ENCODE data around the gene TBCC.

The TBCC gene, protein sequence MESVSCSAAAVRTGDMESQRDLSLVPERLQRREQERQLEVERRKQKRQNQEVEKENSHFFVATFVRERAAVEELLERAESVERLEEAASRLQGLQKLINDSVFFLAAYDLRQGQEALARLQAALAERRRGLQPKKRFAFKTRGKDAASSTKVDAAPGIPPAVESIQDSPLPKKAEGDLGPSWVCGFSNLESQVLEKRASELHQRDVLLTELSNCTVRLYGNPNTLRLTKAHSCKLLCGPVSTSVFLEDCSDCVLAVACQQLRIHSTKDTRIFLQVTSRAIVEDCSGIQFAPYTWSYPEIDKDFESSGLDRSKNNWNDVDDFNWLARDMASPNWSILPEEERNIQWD

DNA sequence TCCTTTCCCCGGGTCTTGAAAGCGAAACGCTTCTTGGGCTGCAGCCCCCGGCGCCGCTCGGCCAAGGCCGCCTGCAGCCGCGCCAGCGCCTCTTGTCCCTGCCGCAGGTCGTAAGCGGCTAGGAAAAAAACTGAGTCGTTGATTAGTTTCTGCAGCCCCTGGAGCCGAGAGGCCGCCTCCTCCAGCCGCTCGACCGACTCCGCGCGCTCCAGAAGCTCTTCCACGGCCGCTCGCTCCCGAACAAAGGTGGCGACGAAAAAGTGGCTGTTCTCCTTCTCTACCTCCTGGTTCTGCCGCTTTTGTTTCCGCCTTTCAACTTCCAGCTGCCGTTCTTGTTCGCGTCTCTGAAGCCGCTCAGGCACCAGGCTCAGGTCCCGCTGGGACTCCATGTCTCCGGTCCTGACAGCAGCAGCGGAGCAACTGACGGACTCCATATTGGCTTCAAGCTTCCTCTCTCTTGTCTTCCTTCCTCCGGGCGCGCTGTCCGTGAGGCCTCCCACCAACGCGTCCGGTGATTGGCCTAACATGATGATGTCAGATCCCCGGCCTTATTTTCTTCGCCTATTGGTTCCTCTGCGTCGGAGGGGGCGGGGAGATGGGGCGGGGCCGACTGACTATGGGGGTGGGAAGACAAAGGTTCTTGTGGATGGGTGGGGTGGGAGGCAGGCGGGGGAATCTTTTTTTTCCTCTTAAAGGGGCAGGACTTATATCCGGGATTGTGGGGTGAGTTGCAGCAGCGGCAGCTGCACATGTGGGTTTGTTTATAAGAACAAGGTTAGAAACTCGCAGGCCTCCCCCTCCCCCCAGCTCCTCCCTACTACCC, at the start of gene TBCC:
TBCC (minus strand) TSS at position 464 of the 823 bp plus-strand sequence; CDS start at position 434, 30 bp downstream.
- no peaks in the 10 kb centered on the region for H3K9me3 ChIP-seq (ENCODE audit: control insufficient read depth, insufficient read depth, low read length)
- H3K4me3 ChIP-seq (ENCODE audit: low read depth, low read length), result peak within 1 kb of the TSS; percentile 99
- H3K27me3 ChIP-seq (ENCODE audit: control insufficient read depth, insufficient read depth, low read length), result no peaks in the 10 kb centered on the region
- no peaks in the 10 kb centered on the region for H3K4me1 ChIP-seq (ENCODE audit: control insufficient read depth, insufficient read depth, low read length)
- H3K36me3 ChIP-seq (ENCODE audit: control insufficient read depth, insufficient read depth, low read length), result no peaks in the 10 kb centered on the region
- H3K9ac ChIP-seq (ENCODE audit: low read depth, low read length), result peak within 1 kb of the TSS; percentile 92

DNA sequence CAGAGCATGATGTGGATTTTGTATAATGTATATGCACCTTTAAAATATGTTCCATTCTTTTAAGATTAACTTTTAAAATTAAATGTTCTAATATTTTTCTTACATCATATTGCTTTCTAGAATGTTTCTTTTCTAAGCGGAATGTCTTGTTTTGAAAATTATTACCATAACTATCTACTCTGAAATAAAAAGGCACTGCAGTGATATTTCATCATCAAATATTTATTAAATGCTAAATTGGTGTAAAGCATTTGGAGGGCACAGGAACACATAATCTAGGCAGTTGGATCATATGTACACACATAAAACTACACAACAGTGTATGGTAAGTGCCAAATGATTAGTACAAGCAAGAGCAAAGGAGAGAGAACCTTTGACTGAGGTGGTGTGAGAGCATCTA, 49.7 kb upstream of the TBCC start:
- Histone ChIP-seq H3K4me3 (ENCODE audit: low read depth, low read length) (no peak overlapping the region), H3K9ac (ENCODE audit: low read depth, low read length) (no peak overlapping the region), H3K9me3 (ENCODE audit: control insufficient read depth, insufficient read depth, low read length) (no peaks in the 10 kb centered on the region), H3K27me3 (ENCODE audit: control insufficient read depth, insufficient read depth, low read length) (no peaks in the 10 kb centered on the region), H3K4me1 (ENCODE audit: control insufficient read depth, insufficient read depth, low read length) (peaks cover 2% of the 10 kb centered on the region), H3K36me3 (ENCODE audit: control insufficient read depth, insufficient read depth, low read length) (no peaks in the 10 kb centered on the region)

DNA sequence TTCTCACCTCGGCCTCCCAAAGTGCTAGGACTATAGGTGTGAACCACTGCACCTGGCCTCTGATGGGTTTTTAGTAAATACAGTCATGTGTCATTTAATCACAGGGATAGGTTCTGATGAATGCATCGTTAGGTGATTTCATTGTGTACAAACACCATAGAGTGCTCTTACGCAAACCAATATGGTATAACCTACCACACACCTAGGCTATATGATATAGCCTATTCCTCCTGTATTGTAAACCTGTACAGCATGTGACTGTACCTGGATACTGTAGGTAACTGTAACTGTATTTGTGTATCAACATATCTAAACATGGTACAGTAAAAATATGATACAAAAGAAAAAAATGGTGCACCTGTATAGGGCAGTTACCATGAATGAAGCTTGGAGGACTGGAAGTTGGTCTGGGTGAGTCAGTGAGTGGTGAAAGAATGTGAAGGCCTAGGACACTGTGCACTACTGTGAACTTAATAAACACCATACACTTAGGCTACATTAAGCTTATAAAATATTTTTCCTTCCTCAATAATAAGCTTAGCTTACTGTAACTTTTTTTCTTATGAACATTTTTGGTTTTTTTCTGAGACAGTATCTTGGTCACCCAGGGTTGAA, 45.9 kb upstream of the TBCC start:
- H3K36me3 ChIP-seq (ENCODE audit: control insufficient read depth, insufficient read depth, low read length), result no peaks in the 10 kb centered on the region
- H3K9ac ChIP-seq (ENCODE audit: low read depth, low read length), result no peak overlapping the region
- H3K9me3 ChIP-seq (ENCODE audit: control insufficient read depth, insufficient read depth, low read length), result no peaks in the 10 kb centered on the region
- H3K4me1 ChIP-seq (ENCODE audit: control insufficient read depth, insufficient read depth, low read length), result peaks cover 18% of the 10 kb centered on the region
- no peaks in the 10 kb centered on the region for H3K27me3 ChIP-seq (ENCODE audit: control insufficient read depth, insufficient read depth, low read length)
- no peak overlapping the region for H3K4me3 ChIP-seq (ENCODE audit: low read depth, low read length)

DNA sequence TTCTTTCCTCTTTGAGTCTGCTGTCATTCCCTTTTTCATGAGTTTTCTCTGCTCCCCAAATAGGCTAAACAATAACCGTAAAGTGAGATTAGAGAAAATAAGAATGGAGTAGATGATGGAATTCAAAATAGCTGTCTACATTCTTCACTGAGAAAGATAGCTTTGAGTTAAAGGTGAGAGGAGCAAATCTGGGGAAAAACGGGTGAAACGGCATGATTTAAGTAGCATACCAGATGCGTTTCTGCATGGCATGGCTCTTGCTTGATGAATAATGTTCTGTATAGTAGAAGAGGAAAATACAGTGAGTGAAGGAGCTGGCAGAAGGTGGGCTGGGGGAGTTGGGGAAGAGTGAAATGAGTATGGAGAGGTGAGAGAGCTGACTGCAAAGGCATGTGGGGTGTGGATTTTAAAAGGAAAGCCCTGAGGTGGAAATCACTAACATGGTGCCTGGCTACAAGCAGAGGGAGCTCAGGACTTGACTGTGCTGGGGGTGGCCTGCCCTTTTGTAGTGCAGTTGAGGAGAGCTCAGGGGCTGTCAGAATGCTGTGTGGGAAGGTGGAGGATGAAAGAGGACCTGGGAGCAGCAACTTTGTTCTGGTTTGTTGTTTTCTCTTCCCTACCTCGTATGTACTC, 44.8 kb upstream of the TBCC start:
- Histone ChIP-seq H3K9me3 (ENCODE audit: control insufficient read depth, insufficient read depth, low read length) (no peaks in the 10 kb centered on the region), H3K4me3 (ENCODE audit: low read depth, low read length) (no peak overlapping the region), H3K4me1 (ENCODE audit: control insufficient read depth, insufficient read depth, low read length) (peaks cover 23% of the 10 kb centered on the region), H3K27me3 (ENCODE audit: control insufficient read depth, insufficient read depth, low read length) (no peaks in the 10 kb centered on the region), H3K36me3 (ENCODE audit: control insufficient read depth, insufficient read depth, low read length) (no peaks in the 10 kb centered on the region), H3K9ac (ENCODE audit: low read depth, low read length) (no peak overlapping the region)

DNA sequence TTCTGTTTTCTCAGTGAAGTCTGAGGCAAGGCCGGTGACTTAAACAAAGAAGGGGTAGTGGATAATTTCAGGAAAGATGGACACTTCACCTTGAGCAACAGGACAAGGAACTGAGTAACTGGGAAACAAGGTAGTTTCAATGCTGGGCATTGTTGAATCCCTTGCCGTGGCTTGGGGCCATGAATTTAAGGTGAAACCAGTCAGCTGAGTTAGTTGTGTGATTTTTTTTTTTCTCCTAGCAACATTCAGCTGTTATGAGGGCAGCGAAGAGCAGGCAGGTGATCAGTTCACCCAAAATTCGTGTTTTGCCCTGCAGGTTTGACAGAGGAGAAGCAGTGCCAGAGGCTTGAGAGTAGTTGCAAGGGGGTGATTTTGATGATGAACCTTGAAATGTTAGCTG, 42.8 kb upstream of the TBCC start:
- H3K36me3 ChIP-seq (ENCODE audit: control insufficient read depth, insufficient read depth, low read length), result no peaks in the 10 kb centered on the region
- H3K9me3 ChIP-seq (ENCODE audit: control insufficient read depth, insufficient read depth, low read length), result no peaks in the 10 kb centered on the region
- H3K9ac ChIP-seq (ENCODE audit: low read depth, low read length), result no peak overlapping the region
- H3K4me3 ChIP-seq (ENCODE audit: low read depth, low read length), result no peak overlapping the region
- H3K27me3 ChIP-seq (ENCODE audit: control insufficient read depth, insufficient read depth, low read length), result no peaks in the 10 kb centered on the region
- peaks cover 30% of the 10 kb centered on the region for H3K4me1 ChIP-seq (ENCODE audit: control insufficient read depth, insufficient read depth, low read length)

DNA sequence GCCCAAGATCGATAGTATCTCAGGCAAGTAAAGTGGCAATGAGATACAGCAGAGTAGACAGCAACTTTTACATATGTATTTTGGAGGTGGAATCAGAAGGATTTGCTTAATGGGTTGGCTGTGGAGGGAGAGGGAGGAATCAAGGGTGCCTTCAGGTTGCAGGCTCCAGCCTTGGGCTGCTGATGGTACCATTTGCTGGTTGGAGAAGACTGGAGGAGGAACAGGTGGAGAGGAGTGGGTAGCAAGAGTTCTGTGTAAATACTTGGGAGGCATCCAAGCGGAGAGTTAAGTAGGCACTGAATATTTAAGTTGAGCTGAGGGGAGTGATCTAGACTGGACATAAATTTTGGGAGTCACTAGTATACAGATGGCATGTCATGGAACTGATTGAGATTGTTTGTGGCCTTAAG, 41.2 kb upstream of the TBCC start:
- peaks cover 30% of the 10 kb centered on the region for H3K4me1 ChIP-seq (ENCODE audit: control insufficient read depth, insufficient read depth, low read length)
- no peak overlapping the region for H3K4me3 ChIP-seq (ENCODE audit: low read depth, low read length)
- H3K36me3 ChIP-seq (ENCODE audit: control insufficient read depth, insufficient read depth, low read length), result no peaks in the 10 kb centered on the region
- no peak overlapping the region for H3K9ac ChIP-seq (ENCODE audit: low read depth, low read length)
- H3K27me3 ChIP-seq (ENCODE audit: control insufficient read depth, insufficient read depth, low read length), result no peaks in the 10 kb centered on the region
- H3K9me3 ChIP-seq (ENCODE audit: control insufficient read depth, insufficient read depth, low read length), result no peaks in the 10 kb centered on the region

DNA sequence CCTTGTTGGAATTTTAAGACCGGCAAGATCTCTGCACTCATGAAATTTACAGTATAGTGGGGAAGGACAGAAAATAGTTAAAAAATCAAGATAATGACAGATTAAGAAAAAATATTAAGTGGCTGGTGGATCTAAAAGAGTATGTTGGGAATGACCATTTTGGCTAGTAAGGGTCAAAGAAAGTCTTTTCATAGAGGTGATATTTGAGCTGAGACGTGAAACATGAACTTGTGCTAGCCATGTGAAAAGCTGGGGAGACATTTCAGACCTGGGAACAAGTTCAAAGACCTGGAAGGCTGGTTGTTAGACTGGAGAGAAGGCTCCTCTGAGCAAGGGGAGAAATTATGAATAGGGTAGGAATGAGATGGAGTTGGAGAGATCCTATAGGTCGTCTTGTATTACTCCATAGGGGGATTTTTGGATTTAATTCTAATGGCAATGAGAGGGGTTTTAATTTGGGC, 40.7 kb upstream of the TBCC start:
- H3K4me1 ChIP-seq (ENCODE audit: control insufficient read depth, insufficient read depth, low read length), result peaks cover 30% of the 10 kb centered on the region
- no peak overlapping the region for H3K4me3 ChIP-seq (ENCODE audit: low read depth, low read length)
- H3K36me3 ChIP-seq (ENCODE audit: control insufficient read depth, insufficient read depth, low read length), result no peaks in the 10 kb centered on the region
- H3K9ac ChIP-seq (ENCODE audit: low read depth, low read length), result no peak overlapping the region
- no peaks in the 10 kb centered on the region for H3K27me3 ChIP-seq (ENCODE audit: control insufficient read depth, insufficient read depth, low read length)
- no peaks in the 10 kb centered on the region for H3K9me3 ChIP-seq (ENCODE audit: control insufficient read depth, insufficient read depth, low read length)

DNA sequence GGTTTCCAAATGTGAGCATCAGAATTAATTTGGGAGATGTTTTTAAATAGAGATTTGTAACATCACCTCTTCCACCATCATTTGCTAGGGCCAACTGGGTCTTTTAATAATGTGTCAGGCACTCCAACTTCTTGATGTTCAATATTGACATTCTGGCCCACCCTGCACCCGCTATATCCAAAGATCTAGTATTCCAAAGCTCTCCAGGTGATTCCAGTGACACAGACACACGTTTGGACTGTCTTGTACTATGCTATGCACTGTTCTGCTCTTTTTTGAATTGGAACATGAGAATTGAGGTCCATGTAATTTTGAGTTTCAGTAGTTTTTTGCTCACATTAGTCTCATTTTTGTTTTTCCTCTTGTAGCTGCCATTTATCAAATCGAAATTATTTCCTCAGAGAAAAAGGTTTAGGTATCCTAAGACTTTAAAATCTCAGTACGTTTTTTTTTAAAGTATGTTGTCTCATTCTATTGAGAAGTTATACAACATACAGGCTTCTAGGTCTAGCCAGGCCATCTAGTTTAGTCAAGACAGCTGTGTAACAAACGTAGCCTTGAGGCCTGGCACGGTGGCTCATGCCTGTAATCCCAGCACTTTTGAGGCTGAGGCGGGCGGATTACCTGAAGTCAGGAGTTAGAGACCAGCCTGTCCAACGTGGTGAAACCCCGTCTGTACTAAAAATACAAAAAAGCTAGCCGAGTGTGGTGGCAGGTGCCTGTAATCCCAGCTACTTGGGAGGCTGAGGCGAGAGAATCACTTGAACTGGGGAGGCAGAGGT, 39.0 kb upstream of the TBCC start:
- Histone ChIP-seq H3K4me1 (ENCODE audit: control insufficient read depth, insufficient read depth, low read length) (peaks cover 26% of the 10 kb centered on the region), H3K4me3 (ENCODE audit: low read depth, low read length) (peak overlapping the region; percentile 75), H3K36me3 (ENCODE audit: control insufficient read depth, insufficient read depth, low read length) (no peaks in the 10 kb centered on the region), H3K27me3 (ENCODE audit: control insufficient read depth, insufficient read depth, low read length) (no peaks in the 10 kb centered on the region), H3K9ac (ENCODE audit: low read depth, low read length) (no peak overlapping the region), H3K9me3 (ENCODE audit: control insufficient read depth, insufficient read depth, low read length) (no peaks in the 10 kb centered on the region)

DNA sequence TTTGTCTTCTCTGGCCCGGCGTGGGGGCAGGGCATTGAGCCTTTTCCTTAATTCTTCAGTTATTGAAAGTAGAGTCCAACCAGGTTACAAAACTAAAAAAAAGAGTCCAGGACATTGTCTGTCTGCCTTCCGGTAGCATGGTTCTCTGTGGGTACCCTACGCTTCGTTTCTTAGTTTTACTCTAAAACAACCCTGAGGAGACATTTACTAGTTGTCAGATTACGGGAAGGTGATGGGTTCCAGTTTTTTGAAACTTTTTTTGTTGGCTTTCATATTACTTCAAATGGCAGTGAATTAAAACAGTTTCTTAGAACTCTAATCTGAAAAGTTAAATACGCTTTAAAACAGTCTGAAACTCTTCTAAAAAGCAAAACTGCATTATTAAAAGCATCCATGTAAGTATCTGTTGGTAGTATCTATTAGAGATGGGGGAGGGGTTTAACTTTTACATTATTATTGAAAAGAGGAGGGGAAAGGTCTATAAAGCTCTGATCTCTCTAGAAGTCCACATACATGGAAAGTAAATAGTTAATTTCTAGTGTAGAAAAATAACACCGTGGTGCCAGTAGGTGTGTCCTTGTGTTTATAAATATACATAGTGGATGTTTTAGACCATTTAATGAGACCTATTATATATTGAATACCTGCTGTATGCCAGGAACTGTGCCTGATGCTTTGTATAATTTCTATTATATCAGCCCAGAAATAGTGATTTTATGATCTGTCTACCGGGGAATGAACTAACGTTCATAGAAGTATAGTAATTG, 38.2 kb upstream of the TBCC start:
- Histone ChIP-seq H3K9me3 (ENCODE audit: control insufficient read depth, insufficient read depth, low read length) (no peaks in the 10 kb centered on the region), H3K27me3 (ENCODE audit: control insufficient read depth, insufficient read depth, low read length) (no peaks in the 10 kb centered on the region), H3K4me3 (ENCODE audit: low read depth, low read length) (peak overlapping the region; percentile 75), H3K9ac (ENCODE audit: low read depth, low read length) (peak overlapping the region; percentile 98), H3K4me1 (ENCODE audit: control insufficient read depth, insufficient read depth, low read length) (peaks cover 21% of the 10 kb centered on the region), H3K36me3 (ENCODE audit: control insufficient read depth, insufficient read depth, low read length) (no peaks in the 10 kb centered on the region)

DNA sequence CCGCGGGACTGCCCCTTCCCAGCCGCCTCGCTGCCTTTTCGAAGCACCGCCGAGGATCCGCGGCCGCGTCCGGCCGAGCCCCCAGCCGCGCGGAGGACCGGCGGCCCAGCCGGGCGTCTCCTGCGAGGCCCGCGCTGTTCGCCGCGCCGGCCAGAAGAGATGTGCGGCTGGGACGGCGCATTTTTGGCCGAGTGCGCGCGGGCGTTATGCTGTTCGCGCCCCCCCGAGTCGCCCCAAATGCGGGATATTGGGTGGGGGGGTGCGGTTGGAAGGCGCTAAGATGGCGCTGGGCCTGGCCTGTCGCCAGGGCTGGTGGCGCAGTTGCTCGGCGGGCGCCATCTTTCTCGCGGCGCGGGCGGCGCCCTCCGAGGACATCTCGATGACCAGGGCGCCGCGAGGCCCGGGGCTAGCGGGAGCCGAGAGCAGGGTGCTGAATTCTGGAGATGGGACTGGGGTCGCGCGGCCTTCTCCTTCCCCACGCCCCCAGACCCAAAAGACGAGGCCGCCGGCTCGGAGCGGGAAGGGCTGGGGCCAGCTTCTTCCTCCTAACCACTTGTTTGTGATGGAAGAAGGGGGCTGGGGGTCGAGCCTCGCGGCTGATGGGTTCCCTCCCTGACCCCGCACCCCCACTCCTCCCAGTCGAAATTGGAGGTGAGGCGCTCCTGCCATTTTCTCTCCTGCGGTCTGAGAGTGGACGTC, 37.4 kb upstream of the TBCC start:
- Histone ChIP-seq H3K4me1 (ENCODE audit: control insufficient read depth, insufficient read depth, low read length) (peaks cover 15% of the 10 kb centered on the region), H3K36me3 (ENCODE audit: control insufficient read depth, insufficient read depth, low read length) (no peaks in the 10 kb centered on the region), H3K27me3 (ENCODE audit: control insufficient read depth, insufficient read depth, low read length) (no peaks in the 10 kb centered on the region), H3K9me3 (ENCODE audit: control insufficient read depth, insufficient read depth, low read length) (no peaks in the 10 kb centered on the region), H3K4me3 (ENCODE audit: low read depth, low read length) (peak overlapping the region; percentile 75), H3K9ac (ENCODE audit: low read depth, low read length) (peak overlapping the region; percentile 98)
